ENCODE measurements around the gene PARP1.

DNA sequence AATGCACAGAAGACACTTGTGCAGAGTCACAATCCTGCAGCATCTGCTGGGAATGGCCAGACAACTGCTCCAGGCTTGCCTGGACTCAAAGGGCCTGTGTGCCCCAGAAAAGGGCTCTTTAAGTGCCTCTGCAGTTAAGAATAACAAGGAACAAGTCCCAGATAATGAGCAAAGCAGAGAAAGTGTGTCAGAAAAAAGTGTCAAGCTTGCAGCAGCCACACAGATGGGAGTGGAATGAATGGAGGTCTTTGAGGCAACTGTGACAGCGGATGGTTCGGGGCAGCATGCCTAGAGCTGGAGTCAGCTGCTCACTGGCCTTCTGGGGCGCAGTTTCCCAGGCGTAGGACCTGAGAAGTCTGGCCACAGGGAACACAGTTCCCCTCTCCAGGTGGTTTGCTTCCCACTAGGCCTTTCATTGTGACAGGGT is 5.1 kb downstream of the PARP1 start:
- TF ChIP-seq, protein P1, sequence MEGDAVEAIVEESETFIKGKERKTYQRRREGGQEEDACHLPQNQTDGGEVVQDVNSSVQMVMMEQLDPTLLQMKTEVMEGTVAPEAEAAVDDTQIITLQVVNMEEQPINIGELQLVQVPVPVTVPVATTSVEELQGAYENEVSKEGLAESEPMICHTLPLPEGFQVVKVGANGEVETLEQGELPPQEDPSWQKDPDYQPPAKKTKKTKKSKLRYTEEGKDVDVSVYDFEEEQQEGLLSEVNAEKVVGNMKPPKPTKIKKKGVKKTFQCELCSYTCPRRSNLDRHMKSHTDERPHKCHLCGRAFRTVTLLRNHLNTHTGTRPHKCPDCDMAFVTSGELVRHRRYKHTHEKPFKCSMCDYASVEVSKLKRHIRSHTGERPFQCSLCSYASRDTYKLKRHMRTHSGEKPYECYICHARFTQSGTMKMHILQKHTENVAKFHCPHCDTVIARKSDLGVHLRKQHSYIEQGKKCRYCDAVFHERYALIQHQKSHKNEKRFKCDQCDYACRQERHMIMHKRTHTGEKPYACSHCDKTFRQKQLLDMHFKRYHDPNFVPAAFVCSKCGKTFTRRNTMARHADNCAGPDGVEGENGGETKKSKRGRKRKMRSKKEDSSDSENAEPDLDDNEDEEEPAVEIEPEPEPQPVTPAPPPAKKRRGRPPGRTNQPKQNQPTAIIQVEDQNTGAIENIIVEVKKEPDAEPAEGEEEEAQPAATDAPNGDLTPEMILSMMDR (IDR thresholded peaks at IDR 0.05): no peak
- no peak for TF ChIP-seq EZH2phosphoT487 (IDR thresholded peaks at IDR 0.05)
- TF ChIP-seq EZH2 (IDR thresholded peaks at IDR 0.05): no peak

Measured in neural progenitor cell (in vitro differentiated cells).